Measurements from ENCODE around the gene HDAC4. TPM values are rescaled to one million over a fixed set of nuclear protein-coding genes. Genes with fewer than 3 reads are reported as not detected.

Gene HDAC4
- total and polyA plus RNA-seq, 2 donors from 2014 or later = 2.2 to 56.8 TPM

DNA sequence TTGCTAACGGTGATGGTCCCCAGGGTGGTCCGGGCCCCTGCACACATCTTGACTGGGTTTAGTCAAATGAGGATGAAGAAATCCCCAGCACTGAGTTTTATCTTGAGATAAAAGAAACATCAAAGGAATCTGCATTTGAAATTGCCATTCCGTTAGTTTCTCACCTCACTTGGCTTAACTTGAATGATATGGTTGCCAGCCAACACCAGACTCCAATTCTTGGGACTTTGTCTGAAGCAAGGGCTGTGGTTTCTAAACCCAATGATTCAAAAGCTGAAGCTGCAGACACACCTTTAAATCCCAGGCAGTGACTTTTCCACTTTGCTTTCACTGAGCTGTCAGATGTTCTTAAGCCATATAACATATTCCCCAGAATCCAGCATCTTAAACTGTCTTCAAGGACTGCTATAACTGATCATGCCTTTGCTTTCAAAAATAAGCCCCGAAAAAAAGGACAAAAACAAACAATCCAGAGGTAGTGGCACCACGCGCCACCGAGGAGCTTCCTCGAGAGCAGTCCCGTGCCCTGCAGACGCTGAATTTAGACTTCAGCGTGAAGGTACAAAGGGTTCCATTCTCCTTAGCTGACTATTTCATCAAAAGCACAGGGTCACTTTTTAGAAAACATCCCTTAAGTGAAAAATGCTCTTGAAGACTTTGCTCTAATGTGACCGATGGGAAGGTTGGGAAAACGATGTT, 189.3 kb downstream of the HDAC4 start:
- no peak overlapping the region for H3K4me3 ChIP-seq (ENCODE audit: low read length in 3 of 3)
- TF ChIP-seq, protein P1, sequence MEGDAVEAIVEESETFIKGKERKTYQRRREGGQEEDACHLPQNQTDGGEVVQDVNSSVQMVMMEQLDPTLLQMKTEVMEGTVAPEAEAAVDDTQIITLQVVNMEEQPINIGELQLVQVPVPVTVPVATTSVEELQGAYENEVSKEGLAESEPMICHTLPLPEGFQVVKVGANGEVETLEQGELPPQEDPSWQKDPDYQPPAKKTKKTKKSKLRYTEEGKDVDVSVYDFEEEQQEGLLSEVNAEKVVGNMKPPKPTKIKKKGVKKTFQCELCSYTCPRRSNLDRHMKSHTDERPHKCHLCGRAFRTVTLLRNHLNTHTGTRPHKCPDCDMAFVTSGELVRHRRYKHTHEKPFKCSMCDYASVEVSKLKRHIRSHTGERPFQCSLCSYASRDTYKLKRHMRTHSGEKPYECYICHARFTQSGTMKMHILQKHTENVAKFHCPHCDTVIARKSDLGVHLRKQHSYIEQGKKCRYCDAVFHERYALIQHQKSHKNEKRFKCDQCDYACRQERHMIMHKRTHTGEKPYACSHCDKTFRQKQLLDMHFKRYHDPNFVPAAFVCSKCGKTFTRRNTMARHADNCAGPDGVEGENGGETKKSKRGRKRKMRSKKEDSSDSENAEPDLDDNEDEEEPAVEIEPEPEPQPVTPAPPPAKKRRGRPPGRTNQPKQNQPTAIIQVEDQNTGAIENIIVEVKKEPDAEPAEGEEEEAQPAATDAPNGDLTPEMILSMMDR (IDR thresholded peaks at IDR 0.05; ENCODE audit: borderline replicate concordance, extremely low read depth, insufficient read depth) = no peak
- no peak overlapping the region for H3K9ac ChIP-seq (ENCODE audit: low read length in 3 of 3)
- H3K4me1 ChIP-seq (ENCODE audit: control insufficient read depth in 2 of 3, insufficient read depth in 2 of 3, low read depth in 1 of 3, low read length in 3 of 3) = peaks cover 0 to 2% (median 0%) of the 10 kb centered on the region in 3 donors
- no peak overlapping the region for H3K27ac ChIP-seq (ENCODE audit: low read depth in 2 of 2, low read length in 2 of 2)
- no peak for FAIRE-seq
- intact Hi-C loops (cut with DNase I) = no loop called here
- DNase-seq = no peak
- H3K27me3 ChIP-seq (ENCODE audit: control insufficient read depth, insufficient read depth, low read length) = no peaks in the 10 kb centered on the region
- no peaks in the 10 kb centered on the region for H3K9me3 ChIP-seq (ENCODE audit: control insufficient read depth in 2 of 3, insufficient read depth in 1 of 3, low read length in 3 of 3)
- no peaks in the 10 kb centered on the region for H3K36me3 ChIP-seq (ENCODE audit: control insufficient read depth in 2 of 3, insufficient read depth in 3 of 3, low read length in 3 of 3)

DNA sequence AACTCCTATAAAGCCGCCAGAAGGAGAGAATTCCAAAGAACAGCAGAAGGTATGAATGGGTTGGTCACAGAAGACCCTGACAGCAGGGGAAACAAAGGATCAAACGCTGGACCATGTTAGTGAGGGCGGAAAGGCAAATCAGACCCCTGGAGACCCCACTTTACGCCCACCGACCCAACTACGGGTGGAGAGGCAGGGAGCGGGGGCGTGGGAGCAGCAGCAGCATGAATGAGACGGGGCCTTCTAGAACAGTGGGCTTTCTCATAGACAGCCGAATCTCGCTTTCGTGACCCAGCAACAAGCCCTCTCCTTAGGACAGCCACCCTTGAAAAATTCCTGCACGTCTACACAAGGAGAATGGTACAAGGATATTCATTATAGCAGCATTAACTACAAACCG, 191.0 kb downstream of the HDAC4 start:
- no peak for DNase-seq

DNA sequence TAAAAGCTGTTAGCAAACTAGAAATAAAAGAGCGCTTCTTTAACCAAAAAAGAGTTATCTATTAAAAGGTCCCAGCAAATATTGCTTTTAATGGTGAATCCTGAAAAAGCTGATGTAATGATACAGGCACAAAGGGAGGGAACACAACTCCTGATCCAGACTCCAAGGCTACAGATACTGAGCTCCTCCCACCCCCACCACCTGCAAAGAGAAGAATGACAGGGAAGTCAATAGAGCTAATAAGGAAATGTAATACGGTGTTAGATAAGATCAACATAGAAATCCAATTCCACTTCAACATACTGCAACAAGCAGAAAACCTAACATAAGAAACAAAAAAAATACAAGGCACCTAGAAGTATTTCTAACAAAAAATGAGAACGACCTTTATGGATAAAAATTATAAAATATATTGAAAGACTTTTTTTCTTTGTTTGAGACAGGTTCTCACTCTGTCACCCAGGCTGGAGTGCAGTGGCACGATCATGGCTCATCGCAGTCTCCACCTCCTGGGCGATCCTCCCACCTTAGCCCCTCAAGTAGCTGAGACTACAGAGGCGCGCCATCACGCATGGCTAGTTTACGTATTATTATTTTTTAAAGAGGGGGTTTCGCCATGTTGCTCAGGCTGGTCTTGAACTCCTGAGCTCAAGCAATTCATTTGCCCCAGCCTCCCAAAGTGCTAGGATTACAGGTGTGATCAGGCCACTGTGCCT, 192.2 kb downstream of the HDAC4 start:
- no peak overlapping the region for H3K9ac ChIP-seq (ENCODE audit: low read length in 3 of 3)
- H3K27me3 ChIP-seq (ENCODE audit: control insufficient read depth, insufficient read depth, low read length) = no peaks in the 10 kb centered on the region
- H3K9me3 ChIP-seq (ENCODE audit: control insufficient read depth in 2 of 3, insufficient read depth in 1 of 3, low read length in 3 of 3) = no peaks in the 10 kb centered on the region
- intact Hi-C loops (cut with DNase I) = no loop called here
- H3K4me3 ChIP-seq (ENCODE audit: low read length in 3 of 3) = no peak overlapping the region
- no peaks in the 10 kb centered on the region for H3K36me3 ChIP-seq (ENCODE audit: control insufficient read depth in 2 of 3, insufficient read depth in 3 of 3, low read length in 3 of 3)
- peaks cover 0 to 2% (median 0%) of the 10 kb centered on the region in 3 donors for H3K4me1 ChIP-seq (ENCODE audit: control insufficient read depth in 2 of 3, insufficient read depth in 2 of 3, low read depth in 1 of 3, low read length in 3 of 3)
- no peak for FAIRE-seq
- H3K27ac ChIP-seq (ENCODE audit: low read depth in 2 of 2, low read length in 2 of 2) = no peak overlapping the region
- DNase-seq = peak in 1 of 5 donors; percentile 37
- TF ChIP-seq, protein P1 (IDR thresholded peaks at IDR 0.05; ENCODE audit: borderline replicate concordance, extremely low read depth, insufficient read depth) = no peak

More for the DNA sequence above, 191.0 kb downstream of the HDAC4 start:
- FAIRE-seq = no peak
- H3K9ac ChIP-seq (ENCODE audit: low read length in 3 of 3) = no peak overlapping the region
- peaks cover 0 to 2% (median 0%) of the 10 kb centered on the region in 3 donors for H3K4me1 ChIP-seq (ENCODE audit: control insufficient read depth in 2 of 3, insufficient read depth in 2 of 3, low read depth in 1 of 3, low read length in 3 of 3)
- TF ChIP-seq, protein P1 (IDR thresholded peaks at IDR 0.05; ENCODE audit: borderline replicate concordance, extremely low read depth, insufficient read depth) = no peak
- H3K27ac ChIP-seq (ENCODE audit: low read depth in 2 of 2, low read length in 2 of 2) = no peak overlapping the region
- intact Hi-C loops (cut with DNase I) = no loop called here
- no peaks in the 10 kb centered on the region for H3K36me3 ChIP-seq (ENCODE audit: control insufficient read depth in 2 of 3, insufficient read depth in 3 of 3, low read length in 3 of 3)
- no peaks in the 10 kb centered on the region for H3K9me3 ChIP-seq (ENCODE audit: control insufficient read depth in 2 of 3, insufficient read depth in 1 of 3, low read length in 3 of 3)
- H3K4me3 ChIP-seq (ENCODE audit: low read length in 3 of 3) = no peak overlapping the region
- no peaks in the 10 kb centered on the region for H3K27me3 ChIP-seq (ENCODE audit: control insufficient read depth, insufficient read depth, low read length)
